GM12865 (cell line): ENCODE results near the gene MGRN1.

ENCODE experiments used
- DNase-seq: peaks from one replicate; pipeline ENCODE4 v3.0.0; 2010; ENCODE audit warnings: low read depth
- H3K4me3 ChIP-seq: 2 replicates; pipeline ENCODE4 v1.5.1; 2011; ENCODE audit warnings: mild to moderate bottlenecking, low read depth, low read length, control low read depth
- CTCF ChIP-seq: IDR thresholded peaks from 2 replicates; pipeline ENCODE4 v1.5.1; 2011; ENCODE audit warnings: low read length, control low read depth, low read depth, inconsistent platforms; ENCODE audit not compliant: insufficient read depth; ENCODE audit errors: missing control alignments

The MGRN1 gene

GRCh38 chr16:4624827-4625559, 367 bp downstream of the MGRN1 start:
- DNase-seq, result peak; percentile 91
- no peak for TF ChIP-seq CTCF
- peak overlapping the region; percentile 66 for H3K4me3 ChIP-seq

DNA sequence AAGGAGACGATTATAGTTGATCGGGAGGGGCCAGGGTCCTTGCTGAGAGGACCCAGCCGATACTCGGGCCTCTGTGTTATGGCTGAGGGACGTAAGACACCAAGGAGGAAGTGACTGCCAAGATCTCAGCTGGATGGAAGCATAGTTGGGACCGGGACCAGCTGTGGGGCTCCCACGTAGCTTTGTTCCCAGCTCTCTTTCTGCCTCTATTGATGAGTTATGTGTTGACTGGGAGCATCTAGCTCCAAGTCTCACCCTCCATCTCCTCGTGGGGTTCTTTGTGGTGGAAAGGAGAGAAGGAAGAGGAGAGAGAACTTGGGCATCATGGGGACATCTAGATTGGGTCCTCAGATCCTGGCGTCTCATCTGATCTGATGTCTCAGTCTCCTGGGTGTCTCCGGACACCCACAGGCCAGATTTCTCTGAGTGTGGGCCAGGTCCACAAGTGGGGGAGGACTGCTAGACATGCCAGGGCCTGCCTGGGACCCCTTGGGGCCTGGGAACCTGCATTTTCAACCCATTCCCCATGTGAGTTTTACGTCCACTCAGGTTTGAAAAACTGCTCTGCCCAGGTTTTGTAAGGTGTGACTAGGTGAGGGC, 1.0 kb downstream of the MGRN1 start:
- DNase-seq, result no peak
- H3K4me3 ChIP-seq, result peak overlapping the region; percentile 66
- no peak for TF ChIP-seq CTCF

GRCh38 chr16:4626396-4626795, 1.8 kb downstream of the MGRN1 start:
- no peak for DNase-seq
- H3K4me3 ChIP-seq, result peak overlapping the region; percentile 66
- no peak for TF ChIP-seq CTCF

DNA sequence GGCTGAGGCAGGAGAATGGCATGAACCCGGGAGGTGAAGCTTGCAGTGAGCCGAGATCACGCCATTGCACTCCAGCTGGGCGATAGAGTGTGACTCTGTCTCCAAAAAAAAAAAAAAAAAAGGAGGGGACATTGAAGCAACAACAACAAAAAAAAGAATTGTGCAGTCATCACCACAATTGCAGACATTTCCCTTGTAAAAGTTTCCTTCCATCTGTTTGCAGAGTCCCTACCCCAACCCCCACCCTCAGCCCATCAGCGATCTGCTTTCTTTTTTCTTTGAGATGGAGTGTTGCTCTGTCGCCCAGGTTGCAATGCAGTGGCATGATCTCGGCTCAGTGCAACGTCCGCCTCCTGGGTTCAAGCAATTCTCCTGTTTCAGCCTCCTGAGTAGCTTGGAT, 3.7 kb downstream of the MGRN1 start:
- DNase-seq, result no peak
- no peak for TF ChIP-seq CTCF
- no peak overlapping the region for H3K4me3 ChIP-seq

GRCh38 chr16:4631444-4631843, 6.8 kb downstream of the MGRN1 start:
- H3K4me3 ChIP-seq, result no peak overlapping the region
- TF ChIP-seq CTCF, result no peak
- no peak for DNase-seq

DNA sequence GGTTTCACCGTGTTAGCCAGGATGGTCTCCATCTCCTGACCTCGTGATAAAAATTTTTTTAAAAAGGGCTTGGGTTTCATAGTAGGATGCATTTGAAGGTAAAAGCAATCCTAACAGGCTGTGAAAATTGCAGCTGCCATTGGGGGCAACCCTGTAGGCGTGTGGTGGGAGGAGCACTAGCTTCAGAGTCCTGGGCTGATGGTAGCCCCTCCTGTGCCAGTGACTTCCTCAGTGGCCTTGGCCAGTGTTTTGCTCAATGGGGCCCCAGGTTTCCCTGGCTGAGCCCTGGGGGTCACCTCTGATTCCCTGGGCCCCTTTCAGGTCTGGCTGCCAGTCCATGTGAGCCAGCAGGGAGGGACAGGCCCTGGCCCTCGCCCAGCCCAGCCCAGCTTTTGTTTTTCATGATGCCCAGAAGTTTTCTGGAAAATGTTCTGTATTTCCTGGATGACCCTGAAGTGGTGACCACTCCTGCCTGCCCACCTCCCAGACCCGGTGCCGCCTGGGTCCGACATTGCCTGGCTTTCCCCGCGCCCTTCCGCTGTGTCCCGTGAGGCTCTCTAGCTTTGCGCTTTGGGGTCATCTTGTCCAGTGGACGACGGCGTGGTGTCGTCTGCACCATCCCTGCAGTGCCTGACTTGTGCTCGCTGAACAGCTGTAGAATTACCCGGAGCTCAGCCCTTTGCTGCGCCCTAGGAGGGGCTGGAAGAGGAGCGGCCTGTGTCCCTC, 9.4 kb downstream of the MGRN1 start:
- H3K4me3 ChIP-seq, result no peak overlapping the region
- no peak for TF ChIP-seq CTCF
- no peak for DNase-seq

DNA sequence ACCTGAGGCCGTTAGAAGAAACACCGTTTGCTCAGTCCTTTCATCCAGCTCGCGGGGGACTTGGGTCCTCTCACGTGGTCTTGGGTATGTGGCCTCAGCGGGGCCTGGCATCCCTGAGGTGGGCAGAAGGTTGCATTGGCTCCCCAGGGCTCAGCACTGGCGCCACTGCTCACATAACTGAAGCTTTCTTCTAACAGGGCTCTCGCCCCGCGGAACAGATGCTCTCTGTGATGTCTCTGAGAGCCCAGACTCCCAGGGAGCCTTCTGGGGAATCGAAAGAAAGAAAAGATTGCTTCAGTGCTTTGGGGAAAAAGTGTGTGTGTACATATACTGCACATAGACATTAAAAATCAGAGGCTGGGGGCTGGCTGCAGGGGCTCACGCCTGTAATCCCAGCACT, 10.1 kb downstream of the MGRN1 start:
- H3K4me3 ChIP-seq, result no peak overlapping the region
- DNase-seq, result no peak
- TF ChIP-seq CTCF, result no peak
